GM20000 (cell line): ENCODE data around the gene BZW1.

Experiments
- DNase-seq: peaks from one replicate; pipeline ENCODE4 v3.0.0; 2012; ENCODE audit warnings: low spot score
- CTCF ChIP-seq: IDR thresholded peaks from 2 replicates; pipeline ENCODE4 v1.5.1; 2012; ENCODE audit warnings: mild to moderate bottlenecking, control low read depth; ENCODE audit errors: extremely low read depth, missing control alignments

The BZW1 gene

GRCh38 chr2:200770847-200771246 lies 40.9 kb upstream of the BZW1 start:
- no peak for TF ChIP-seq CTCF
- DNase-seq, result no peak

- no peak for TF ChIP-seq CTCF
- no peak for DNase-seq
Observed at GRCh38 chr2:200772620-200773019, 39.1 kb upstream of the BZW1 start.

- no peak for DNase-seq
- no peak for TF ChIP-seq CTCF
Observed at GRCh38 chr2:200773083-200773482, 38.6 kb upstream of the BZW1 start.

GRCh38 chr2:200774920-200775319 lies 36.8 kb upstream of the BZW1 start:
- no peak for DNase-seq

GRCh38 chr2:200777275-200777674 lies 34.4 kb upstream of the BZW1 start:
- DNase-seq, result no peak
- TF ChIP-seq CTCF, result no peak

More at GRCh38 chr2:200774920-200775319, 36.8 kb upstream of the BZW1 start:
- no peak for TF ChIP-seq CTCF

- no peak for DNase-seq
- TF ChIP-seq CTCF, result no peak
Observed at GRCh38 chr2:200778038-200778437, 33.7 kb upstream of the BZW1 start.

- DNase-seq, result no peak
- TF ChIP-seq CTCF, result no peak
Observed at GRCh38 chr2:200779214-200779613, 32.5 kb upstream of the BZW1 start.

GRCh38 chr2:200781616-200782015 lies 30.1 kb upstream of the BZW1 start:
- no peak for TF ChIP-seq CTCF
- DNase-seq, result no peak
